Measurements from ENCODE around the gene LY6G5B. TPM values are rescaled to one million over a fixed set of nuclear protein-coding genes. Genes with fewer than 3 reads are reported as not detected.

The LY6G5B gene
- total RNA-seq, 4 donors from 2014 or later = 0.10 to 9.3 (median 3.9) TPM

DNA sequence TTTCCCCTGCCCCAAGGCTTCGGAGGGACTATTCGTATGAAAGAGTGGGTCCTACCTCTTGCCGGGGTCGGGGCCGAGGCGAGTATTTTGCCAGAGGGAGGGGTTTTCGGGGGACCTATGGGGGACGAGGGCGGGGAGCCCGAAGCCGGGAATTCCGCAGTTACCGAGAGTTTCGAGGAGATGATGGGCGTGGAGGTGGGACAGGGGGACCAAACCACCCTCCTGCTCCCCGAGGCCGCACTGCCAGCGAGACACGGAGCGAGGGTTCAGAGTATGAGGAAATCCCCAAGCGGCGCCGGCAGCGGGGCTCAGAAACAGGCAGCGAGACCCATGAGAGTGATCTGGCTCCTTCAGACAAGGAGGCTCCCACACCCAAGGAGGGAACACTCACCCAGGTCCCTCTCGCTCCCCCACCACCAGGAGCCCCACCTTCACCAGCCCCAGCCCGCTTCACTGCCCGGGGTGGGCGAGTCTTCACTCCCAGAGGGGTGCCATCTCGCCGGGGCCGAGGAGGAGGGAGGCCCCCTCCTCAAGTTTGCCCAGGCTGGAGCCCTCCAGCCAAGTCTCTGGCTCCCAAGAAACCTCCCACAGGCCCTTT is 38.0 kb upstream of the LY6G5B start:
- no peak for ATAC-seq
- Histone ChIP-seq H3K27me3 (no peaks in the 10 kb centered on the region), H3K36me3 (peaks cover 0 to 100% of the 10 kb centered on the region in 2 donors), H3K4me1 (no peaks in the 10 kb centered on the region), H3K27ac (peak overlapping the region in 1 of 4 donors; percentile 42), H3K4me3 (no peak overlapping the region), H3K9me3 (no peaks in the 10 kb centered on the region)
- 90% methylated on average over 13 of the region's 32 CpGs; no CpG with 5 or more reads in 1 of the 2 donors for WGBS, 2 donors (ENCODE audit: low coverage in 1 of 2)
- TF ChIP-seq, protein P1, sequence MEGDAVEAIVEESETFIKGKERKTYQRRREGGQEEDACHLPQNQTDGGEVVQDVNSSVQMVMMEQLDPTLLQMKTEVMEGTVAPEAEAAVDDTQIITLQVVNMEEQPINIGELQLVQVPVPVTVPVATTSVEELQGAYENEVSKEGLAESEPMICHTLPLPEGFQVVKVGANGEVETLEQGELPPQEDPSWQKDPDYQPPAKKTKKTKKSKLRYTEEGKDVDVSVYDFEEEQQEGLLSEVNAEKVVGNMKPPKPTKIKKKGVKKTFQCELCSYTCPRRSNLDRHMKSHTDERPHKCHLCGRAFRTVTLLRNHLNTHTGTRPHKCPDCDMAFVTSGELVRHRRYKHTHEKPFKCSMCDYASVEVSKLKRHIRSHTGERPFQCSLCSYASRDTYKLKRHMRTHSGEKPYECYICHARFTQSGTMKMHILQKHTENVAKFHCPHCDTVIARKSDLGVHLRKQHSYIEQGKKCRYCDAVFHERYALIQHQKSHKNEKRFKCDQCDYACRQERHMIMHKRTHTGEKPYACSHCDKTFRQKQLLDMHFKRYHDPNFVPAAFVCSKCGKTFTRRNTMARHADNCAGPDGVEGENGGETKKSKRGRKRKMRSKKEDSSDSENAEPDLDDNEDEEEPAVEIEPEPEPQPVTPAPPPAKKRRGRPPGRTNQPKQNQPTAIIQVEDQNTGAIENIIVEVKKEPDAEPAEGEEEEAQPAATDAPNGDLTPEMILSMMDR (IDR thresholded peaks at IDR 0.05) = no peak
- TF ChIP-seq POLR2AphosphoS5 (IDR thresholded peaks at IDR 0.05) = peak; percentile 7
- no peak for TF ChIP-seq POLR2A (IDR thresholded peaks at IDR 0.05)

DNA sequence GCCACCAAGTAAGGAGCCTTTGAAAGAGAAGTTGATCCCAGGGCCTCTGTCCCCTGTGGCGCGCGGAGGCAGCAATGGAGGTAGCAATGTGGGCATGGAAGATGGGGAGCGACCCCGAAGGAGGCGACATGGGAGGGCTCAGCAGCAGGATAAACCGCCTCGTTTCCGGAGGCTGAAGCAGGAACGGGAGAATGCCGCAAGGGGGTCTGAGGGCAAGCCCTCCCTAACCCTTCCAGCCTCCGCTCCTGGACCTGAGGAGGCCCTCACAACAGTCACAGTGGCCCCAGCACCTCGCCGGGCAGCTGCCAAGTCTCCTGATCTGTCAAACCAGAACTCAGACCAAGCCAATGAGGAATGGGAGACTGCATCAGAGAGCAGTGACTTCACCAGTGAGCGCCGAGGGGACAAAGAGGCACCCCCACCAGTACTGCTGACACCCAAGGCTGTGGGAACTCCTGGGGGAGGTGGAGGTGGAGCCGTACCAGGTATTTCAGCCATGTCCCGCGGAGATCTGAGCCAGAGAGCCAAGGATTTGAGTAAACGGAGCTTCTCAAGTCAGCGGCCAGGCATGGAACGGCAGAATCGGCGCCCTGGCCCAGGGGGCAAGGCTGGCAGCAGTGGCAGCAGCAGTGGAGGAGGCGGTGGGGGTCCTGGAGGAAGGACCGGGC is 37.4 kb upstream of the LY6G5B start:
- 100% methylated on average over 1 to 2 of the region's 26 CpGs for WGBS, 2 donors (ENCODE audit: low coverage in 1 of 2)
- H3K36me3 ChIP-seq = peaks cover 0 to 100% of the 10 kb centered on the region in 2 donors

DNA sequence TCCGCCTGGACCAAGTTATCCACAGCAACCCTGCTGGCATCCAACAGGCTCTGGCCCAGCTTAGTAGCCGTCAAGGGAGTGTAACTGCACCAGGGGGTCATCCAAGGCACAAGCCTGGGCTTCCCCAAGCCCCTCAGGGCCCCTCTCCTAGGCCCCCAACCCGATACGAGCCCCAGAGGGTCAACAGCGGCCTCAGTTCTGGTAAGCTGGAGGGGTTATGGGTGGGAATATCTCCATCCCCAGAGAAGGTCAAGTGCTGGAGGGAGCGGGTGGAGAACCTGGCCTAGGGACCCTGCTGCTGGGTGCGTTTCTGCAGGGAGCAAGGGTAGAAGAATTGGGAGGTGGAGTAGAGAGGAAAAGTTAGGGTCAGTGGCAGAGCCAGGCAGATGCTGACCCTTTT is 36.3 kb upstream of the LY6G5B start:
- H3K36me3 ChIP-seq = peaks cover 0 to 100% of the 10 kb centered on the region in 2 donors
- peak overlapping the region in 1 of 4 donors; percentile 14 for H3K27ac ChIP-seq
- ATAC-seq = no peak
- H3K4me1 ChIP-seq = no peaks in the 10 kb centered on the region
- 60 to 64% methylated on average over 3 to 5 of the region's 7 CpGs for WGBS, 2 donors (ENCODE audit: low coverage in 1 of 2)
- H3K9me3 ChIP-seq = no peaks in the 10 kb centered on the region
- TF ChIP-seq POLR2AphosphoS5 (IDR thresholded peaks at IDR 0.05) = no peak
- no peak for TF ChIP-seq POLR2A (IDR thresholded peaks at IDR 0.05)
- no peaks in the 10 kb centered on the region for H3K27me3 ChIP-seq
- H3K4me3 ChIP-seq = no peak overlapping the region

More for the DNA sequence above, 37.4 kb upstream of the LY6G5B start:
- TF ChIP-seq POLR2AphosphoS5 (IDR thresholded peaks at IDR 0.05) (no peak), POLR2A (IDR thresholded peaks at IDR 0.05) (no peak), EP300 (IDR thresholded peaks at IDR 0.05) (no peak)
- TF ChIP-seq, protein P1 (IDR thresholded peaks at IDR 0.05) = no peak
- Histone ChIP-seq H3K9me3 (no peaks in the 10 kb centered on the region), H3K27ac (peak overlapping the region in 3 of 4 donors; percentile 30 to 42 (median 42)), H3K4me3 (no peak overlapping the region), H3K27me3 (no peaks in the 10 kb centered on the region), H3K4me1 (no peaks in the 10 kb centered on the region)
- ATAC-seq = no peak

DNA sequence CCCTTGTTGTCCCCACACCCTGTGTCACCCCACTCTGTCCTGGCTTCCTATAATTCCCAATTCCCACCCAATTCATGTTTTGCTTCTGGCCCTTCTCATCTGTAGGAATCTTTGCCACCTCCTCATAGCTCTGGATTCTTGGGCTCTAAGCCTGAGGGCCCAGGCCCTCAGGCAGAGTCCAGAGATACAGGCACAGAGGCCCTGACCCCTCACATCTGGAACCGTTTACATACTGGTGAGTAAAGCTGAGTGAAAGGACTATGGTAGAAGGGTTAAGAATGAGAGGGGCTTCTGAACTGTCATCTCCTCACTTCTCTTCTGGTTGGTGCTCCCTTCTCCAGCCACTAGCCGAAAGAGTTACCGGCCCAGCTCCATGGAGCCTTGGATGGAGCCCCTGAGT is 35.6 kb upstream of the LY6G5B start:
- TF ChIP-seq POLR2AphosphoS5 (IDR thresholded peaks at IDR 0.05) = no peak
- TF ChIP-seq, protein P1 (IDR thresholded peaks at IDR 0.05) = no peak
- TF ChIP-seq POLR2A (IDR thresholded peaks at IDR 0.05) = no peak
- TF ChIP-seq EP300 (IDR thresholded peaks at IDR 0.05) = no peak
- ATAC-seq = no peak
- peak overlapping the region in 1 of 4 donors; percentile 14 for H3K27ac ChIP-seq
- H3K4me3 ChIP-seq = no peak overlapping the region
- no peaks in the 10 kb centered on the region for H3K9me3 ChIP-seq
- H3K4me1 ChIP-seq = no peaks in the 10 kb centered on the region
- no peaks in the 10 kb centered on the region for H3K27me3 ChIP-seq
- peaks cover 0 to 100% of the 10 kb centered on the region in 2 donors for H3K36me3 ChIP-seq
- WGBS, 2 donors (ENCODE audit: low coverage in 1 of 2) = 85 to 92% methylated on average over 2 of the region's 3 CpGs

DNA sequence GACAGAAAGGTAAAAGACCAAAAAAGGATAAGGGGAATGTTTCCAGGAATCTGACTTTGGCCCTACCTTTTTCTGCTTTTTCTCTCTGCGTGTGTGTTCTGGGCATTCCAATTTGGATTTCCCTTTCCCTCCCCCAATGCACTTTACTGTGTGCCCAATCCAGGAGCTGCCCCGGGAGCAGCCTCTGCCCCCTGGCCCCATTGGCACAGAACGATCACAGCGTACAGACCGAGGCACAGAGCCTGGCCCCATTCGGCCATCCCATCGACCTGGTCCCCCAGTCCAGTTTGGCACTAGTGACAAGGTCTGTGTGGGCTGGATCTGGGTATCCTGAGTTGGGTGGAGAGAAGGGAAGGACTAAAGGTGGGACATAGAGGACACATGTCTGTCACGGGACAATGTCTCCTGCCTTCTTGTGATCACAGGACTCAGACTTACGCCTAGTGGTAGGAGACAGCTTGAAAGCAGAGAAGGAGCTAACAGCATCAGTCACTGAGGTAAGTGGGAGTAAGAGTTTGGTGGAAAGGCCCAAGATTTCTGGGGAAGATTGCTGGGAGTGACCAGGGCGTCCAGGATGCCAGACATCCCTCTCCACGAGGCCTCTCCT is 34.7 kb upstream of the LY6G5B start:
- no peak overlapping the region for H3K4me3 ChIP-seq
- no peaks in the 10 kb centered on the region for H3K4me1 ChIP-seq
- WGBS, 2 donors (ENCODE audit: low coverage in 1 of 2) = 70 to 72% methylated on average over 7 to 8 of the region's 11 CpGs
- H3K27ac ChIP-seq = peak overlapping the region in 1 of 4 donors; percentile 14
- H3K27me3 ChIP-seq = no peaks in the 10 kb centered on the region
- H3K9me3 ChIP-seq = no peaks in the 10 kb centered on the region
- ATAC-seq = no peak
- TF ChIP-seq POLR2AphosphoS5 (IDR thresholded peaks at IDR 0.05) (no peak), EP300 (IDR thresholded peaks at IDR 0.05) (no peak), POLR2A (IDR thresholded peaks at IDR 0.05) (no peak)
- TF ChIP-seq, protein P1 (IDR thresholded peaks at IDR 0.05) = no peak
- H3K36me3 ChIP-seq = peaks cover 0 to 100% of the 10 kb centered on the region in 2 donors
